ENCODE measurements around the gene RARRES2. TPM values are rescaled to one million over a fixed set of nuclear protein-coding genes. Genes with fewer than 3 reads are reported as not detected.

RARRES2 gene
- total RNA-seq, 1 experiment from 2014 or later: 2.1 TPM

GRCh38 chr7:150374472-150374871 lies 33.0 kb upstream of the RARRES2 start:
- RAD21 ChIA-PET (ENCODE audit: low non-redundant PET in 1 of 2, low total read pairs in 2 of 2, uncharacterized antibody in 2 of 2, unreplicated experiment in 2 of 2): no interaction called here
- no peak overlapping the region for H2AFZ ChIP-seq (ENCODE audit: low read depth, low read length, poor library complexity, severe bottlenecking)
- H3K27me3 ChIP-seq (ENCODE audit: insufficient read depth, low read length): no peaks in the 10 kb centered on the region
- H3K79me2 ChIP-seq (ENCODE audit: insufficient read depth, low read length): peaks cover 35% of the 10 kb centered on the region
- no peak overlapping the region for H3K4me2 ChIP-seq (ENCODE audit: low read length)
- no peaks in the 10 kb centered on the region for H4K20me1 ChIP-seq (ENCODE audit: insufficient read depth)
- H3K9me2 ChIP-seq (ENCODE audit: insufficient read depth): no peaks in the 10 kb centered on the region
- no peak overlapping the region for H3K4me3 ChIP-seq (replicated peaks in 1 of 2; ENCODE audit: low read depth in 1 of 2, low read length in 2 of 2)
- POLR2A ChIA-PET: no interaction called here
- ATAC-seq: no peak
- no peaks in the 10 kb centered on the region for H3K9me3 ChIP-seq (ENCODE audit: control insufficient read depth in 1 of 2, insufficient read depth in 1 of 2, low read depth in 1 of 2, low read length in 2 of 2)
- TF ChIP-seq TCF7L2 (IDR thresholded peaks at IDR 0.05; ENCODE audit: borderline replicate concordance, extremely low read depth, insufficient read depth, insufficient read length) (no peak), SIN3A (IDR thresholded peaks at IDR 0.05; ENCODE audit: low read depth) (no peak), ATF3 (IDR thresholded peaks at IDR 0.05) (no peak), CTCF (IDR thresholded peaks at IDR 0.05 in 2 of 3, conservative IDR thresholded peaks at IDR 0.05 in 1 of 3; ENCODE audit: borderline replicate concordance in 1 of 3, insufficient read depth in 1 of 3, low read depth in 2 of 3, low read length in 2 of 3) (no peak), POLR2A (IDR thresholded peaks at IDR 0.05; ENCODE audit: borderline replicate concordance, extremely low read depth, insufficient read depth, insufficient read length) (no peak), JUND (IDR thresholded peaks at IDR 0.05) (no peak), MAX (IDR thresholded peaks at IDR 0.05) (no peak), ZFX (IDR thresholded peaks at IDR 0.05) (no peak), YY1 (IDR thresholded peaks at IDR 0.05; ENCODE audit: extremely low read depth, insufficient replicate concordance, low read depth, low read length) (no peak), FOSL1 (IDR thresholded peaks at IDR 0.05; ENCODE audit: low read depth) (no peak)
- H3K27ac ChIP-seq (ENCODE audit: low read depth, low read length): no peak overlapping the region
- intact Hi-C loops (cut with micrococcal nuclease): no loop called here
- no TSS peak for BruUV-seq (replicated peaks)
- peaks cover 11 to 16% of the 10 kb centered on the region in 2 experiments; a peak in 3 of 4 replicates for H3K36me3 ChIP-seq (ENCODE audit: control insufficient read depth in 1 of 2, insufficient read depth in 2 of 2, low read length in 2 of 2)
- DNase-seq (ENCODE audit: low read depth, low spot score): no peak
- H3K9ac ChIP-seq (ENCODE audit: low read length): no peak overlapping the region
- CTCF ChIA-PET: no interaction called here
- H3K4me1 ChIP-seq (ENCODE audit: control insufficient read depth in 1 of 2, insufficient read depth in 2 of 2, low read length in 2 of 2): peaks cover 14 to 22% of the 10 kb centered on the region in 2 experiments

Data from HCT116 (cell line).